Measurements from ENCODE around the gene TAS1R2.
"Not testable (repeated sequence)": the region's sequence is repeated elsewhere in the genome, so short reads cannot be mapped to it uniquely, and the experiment has no call there.

TAS1R2 gene

DNA sequence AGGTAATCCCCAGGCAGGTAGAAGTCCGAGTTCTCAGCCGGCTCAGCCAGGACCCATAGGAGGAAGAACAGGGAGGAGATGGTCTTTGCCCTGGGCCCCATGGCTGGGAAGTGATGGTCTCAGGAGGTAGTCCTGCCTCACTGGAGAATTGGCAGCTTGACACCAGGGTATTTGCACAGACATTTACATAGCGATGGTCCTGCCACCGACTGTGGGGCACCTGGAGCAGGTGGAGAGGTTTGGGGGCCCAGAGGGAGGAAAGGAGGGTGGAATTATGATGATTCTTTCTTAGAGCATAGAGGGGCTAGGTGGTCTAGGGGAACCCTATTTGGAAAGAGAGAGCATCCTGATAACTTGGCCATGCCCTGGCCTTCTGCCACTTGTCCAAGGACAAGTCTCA, at the start of gene TAS1R2:
TAS1R2 (minus strand) TSS at position 101 of the 400 bp plus-strand sequence; CDS start at position 101, 0 bp downstream.
- no peak for DNase-seq

DNA sequence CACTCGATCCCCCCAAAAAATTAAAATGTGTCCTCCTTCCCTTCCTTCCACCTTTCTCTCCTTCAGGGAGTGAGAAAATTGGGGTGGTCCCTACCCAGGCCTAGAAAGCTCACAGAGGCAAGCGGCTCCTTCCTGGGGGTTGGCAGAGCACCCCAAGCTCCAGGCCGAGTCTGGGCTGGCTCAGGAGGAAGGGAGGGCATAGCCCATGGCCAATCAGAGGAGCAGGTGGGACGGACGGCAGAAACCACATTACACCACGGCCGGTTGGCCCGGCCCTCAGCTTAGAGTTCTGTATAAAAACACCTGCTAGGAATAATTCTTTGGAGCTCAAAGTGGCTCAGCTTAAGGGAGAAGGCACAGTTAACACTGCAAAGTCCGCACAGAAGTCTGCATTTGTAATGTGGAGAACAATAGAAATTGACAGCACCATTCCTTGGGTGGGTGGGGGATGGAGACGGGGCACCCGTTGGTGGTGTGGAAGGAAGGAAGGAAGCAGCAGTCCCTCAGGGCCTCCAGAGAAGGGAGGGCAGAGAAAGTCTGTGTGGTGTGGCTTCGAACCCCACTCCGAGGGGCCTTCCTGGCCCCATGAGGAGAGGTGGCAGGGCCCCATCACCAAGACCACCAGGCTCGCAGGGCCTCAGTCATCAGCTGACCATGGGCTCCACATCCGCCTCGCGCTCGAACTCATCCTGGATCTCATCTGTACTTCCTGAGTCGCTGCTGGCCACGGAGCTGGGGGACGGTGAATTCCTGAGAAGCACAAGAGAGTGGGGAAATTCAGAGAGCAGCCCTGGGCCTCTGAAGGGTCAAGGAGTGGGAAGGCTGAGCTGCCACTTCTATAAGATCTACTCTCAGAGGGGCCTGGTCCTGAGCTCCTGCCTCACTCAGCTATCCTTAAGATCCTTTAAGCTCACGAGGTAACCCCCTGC, 48.7 kb upstream of the TAS1R2 start:
- no peak for DNase-seq

DNA sequence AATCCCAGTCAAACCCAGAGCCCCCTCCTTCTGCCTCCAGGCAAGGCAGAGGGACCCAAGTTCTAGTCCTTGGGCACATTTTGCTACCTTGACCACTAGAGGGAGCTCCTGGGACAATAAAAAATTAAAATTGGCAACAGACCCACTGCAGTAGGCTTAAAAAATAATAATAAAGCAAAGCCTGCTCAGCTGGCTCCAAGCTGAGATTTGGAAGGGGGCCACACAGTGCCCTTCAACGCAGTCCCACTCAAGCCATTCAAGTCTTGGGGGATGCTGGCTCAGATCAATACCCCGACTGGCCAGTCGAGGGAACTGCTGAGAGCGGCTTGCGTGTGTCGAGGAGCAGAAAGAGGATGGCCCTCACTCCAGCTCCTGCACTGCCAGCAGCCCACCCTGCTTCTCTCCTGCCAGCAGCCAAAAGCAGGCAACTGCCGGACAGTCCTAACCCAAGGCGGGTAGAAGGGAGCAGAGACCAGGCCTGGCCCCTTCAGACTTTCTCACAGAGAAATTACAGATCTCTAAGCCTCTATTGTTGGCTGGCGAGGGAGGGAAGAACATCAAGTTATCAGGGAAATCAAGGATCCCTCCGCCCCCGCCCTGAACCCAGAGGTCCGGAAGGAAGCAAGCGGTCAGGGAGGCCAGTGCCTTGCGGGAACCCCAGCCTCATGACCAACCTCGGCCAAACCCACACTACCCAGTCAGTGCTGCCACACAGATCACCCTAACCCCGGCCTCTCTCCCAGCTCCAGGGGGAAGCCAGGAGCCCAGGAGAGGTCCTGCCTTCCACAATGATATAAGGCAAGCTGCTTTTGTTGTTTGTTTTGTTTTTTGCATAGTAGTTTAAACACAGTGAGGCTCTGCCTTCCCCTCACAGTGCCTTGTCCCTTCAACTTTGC, 47.8 kb upstream of the TAS1R2 start:
- no peak for DNase-seq

DNA sequence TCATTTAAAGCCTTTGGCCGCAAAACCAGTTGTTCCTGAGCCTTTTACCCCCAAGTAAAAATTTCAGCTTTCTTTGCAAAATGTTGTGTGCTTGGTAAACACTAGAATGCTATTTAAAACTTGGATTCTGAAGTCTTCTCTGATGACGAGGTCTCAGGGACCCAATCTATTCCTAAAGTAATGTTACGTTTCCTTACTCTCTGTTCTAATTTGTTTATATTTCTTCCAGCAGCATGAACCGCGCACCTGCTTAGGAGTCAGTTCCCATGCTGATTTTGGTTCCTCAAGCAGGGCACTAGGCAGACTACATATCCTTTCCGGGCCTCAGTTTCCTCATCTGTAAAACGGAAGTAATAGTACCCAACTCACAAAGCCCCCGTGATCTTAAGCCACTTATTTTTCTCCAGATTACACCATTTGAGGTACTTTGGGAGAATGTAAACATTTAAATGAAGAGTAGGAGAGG, 43.9 kb upstream of the TAS1R2 start:
- no peak for DNase-seq

DNA sequence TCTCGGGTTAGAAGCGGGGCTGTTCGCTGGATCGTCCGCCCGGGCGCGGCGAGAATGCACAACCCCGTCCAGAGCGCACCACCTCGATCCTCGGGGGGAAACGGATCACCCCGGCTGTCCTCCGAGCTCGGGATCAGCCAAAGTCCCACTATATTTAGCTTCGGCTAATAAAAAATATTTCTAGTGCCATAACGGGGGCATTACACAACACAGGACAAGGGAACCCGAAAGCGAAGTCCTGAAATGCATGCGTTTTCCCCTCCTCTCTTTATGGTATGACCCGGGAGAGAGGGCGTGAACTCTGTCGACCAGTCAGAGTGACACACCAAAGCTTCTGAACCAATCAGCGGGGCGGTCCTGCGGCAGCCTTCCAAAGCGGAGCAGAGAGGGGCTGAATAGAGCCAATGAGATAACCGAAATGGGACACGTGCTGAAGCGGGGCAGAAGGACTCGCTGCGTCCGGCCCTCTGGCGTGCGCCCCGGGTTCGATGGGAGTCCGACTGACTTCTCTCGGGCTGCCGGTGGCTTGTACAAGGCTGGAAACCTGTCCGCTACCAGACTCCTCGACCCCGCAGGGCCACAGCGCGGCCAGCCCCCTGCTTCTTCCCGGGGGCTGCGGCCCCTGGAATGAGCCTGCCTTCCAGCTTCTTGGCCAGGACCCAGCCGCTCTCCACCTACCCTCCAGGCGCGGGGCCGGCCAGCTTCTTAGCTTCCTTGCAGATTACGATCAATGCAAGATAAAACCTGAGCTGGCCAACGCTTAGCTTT, 43.2 kb upstream of the TAS1R2 start, which contains the start of gene ALDH4A1:
ALDH4A1 (minus strand) TSS at position 33 of the 768 bp plus-strand sequence; CDS start at position 1, 32 bp downstream.
- DNase-seq, result peak; percentile 87

DNA sequence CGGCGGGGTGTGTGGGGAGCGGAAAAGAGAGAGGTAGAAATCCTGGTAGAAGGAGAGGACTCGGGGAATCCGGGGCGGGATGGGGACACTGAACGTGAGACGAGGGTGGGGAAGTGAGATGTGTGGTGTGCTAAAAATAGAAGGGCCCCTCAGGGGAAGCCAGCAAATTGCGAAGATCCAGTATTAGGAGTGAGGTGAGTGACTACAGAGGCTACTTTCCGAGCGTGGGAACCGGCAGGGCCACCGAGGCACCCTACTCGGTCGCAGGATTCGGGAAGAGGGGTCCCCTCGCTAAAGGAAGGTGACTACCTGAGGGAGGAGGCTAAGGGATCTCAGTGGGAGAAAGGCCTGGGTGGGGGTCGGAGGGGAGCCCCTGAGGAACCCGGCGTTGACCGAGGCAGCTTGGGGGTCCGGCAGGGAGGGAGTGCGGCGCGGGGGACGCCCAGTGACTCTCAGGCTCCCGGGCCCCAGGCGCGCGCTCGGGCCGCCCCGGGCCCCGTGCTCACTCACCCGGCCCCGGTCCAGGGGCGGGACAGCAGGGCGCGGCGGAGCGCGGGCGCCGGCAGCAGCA, 42.6 kb upstream of the TAS1R2 start:
- DNase-seq, result no peak

DNA sequence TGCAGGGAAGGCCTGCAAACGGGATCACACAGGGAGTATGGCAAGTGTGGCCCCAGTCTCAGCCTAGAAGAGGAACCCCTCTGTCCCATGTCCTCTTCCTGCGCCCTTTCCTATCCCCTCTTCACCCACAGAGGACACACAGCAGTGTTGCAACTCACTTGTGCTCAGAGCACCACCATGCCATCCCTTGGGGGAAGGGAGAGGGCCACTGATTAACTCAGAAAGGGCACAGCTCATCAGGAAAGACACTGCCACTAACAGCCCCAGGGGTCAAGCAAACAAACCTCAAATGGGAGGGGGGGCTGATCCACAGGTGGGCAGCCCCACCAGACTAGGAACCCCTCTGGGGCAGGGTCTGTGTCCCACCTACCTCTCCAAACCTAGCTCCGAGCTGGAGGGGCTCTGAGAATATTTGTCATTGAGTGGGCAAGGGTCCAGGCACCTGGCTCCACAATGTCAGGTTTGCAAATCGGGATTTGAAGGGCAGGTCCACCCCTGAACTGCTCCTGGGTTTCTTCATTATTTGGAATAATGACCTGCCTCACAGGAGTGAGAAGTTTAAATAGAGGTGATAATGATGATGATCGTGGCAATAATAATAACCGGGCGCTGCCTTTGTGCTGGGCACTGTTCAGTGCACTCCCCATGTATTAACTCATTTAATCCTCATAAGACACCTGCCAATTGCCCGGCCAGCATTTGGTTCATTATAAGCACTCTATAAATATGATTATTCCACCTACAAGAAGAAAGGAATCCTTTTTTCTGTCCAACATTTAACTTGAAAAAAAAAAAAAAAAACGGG, 41.9 kb upstream of the TAS1R2 start:
- DNase-seq, result no peak

DNA sequence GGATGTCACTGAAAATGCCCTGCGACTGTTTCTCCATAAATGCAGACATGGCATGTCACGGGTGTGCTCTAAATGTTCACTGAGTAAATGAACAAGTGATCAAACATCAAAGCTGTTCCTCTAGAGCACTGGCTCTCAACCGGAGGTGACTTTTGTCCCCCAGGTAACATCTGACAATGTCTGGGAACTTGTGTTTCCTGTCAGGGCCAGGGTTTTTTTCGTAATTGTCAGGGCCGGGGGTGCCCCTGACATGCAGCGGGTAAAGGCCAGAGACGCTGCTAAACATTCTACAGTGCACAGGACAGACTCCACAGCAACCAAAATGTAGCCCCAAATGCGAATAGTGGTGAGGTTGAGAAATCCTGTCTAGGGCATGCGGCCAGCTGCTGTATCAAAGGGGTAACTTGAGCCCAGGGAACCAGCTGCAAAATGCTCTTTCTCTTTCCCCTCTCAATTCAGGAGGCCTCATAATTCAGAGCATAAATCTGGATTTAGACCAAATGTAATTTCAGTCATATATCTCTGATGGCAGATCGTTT, 40.9 kb upstream of the TAS1R2 start:
- no peak for DNase-seq

DNA sequence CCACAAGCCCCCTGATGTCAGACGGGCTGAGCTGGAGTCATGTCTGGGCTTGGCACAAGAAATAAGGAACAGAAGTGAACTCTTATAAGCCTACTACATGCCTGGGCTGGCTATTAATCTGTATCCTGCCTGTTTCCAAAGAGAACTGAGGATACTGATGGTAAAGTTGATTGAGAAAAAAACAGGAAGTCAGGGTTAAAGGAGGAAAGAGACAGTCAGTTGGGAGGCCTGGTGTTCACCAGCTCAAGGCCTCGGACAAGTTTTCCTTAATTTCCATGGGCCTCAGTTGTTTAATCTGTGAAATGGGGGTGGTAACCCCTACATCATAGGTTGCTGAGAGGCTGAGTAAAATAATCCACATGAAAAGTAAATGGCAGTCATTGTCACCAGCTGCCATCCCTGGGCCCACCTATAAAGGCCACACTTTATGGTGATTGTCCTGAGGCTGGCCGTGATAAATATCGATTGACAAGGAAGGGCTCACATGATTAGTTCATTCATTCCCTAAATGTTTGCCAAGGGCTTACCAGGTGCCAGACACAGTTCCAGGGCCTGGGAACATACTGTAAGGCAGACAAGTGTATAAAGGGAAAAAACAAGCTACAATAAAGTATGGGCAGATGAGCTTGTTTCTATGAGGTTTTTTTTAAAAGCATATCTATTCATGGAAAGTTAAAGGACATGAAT, 40.0 kb upstream of the TAS1R2 start:
- DNase-seq, result no peak

DNA sequence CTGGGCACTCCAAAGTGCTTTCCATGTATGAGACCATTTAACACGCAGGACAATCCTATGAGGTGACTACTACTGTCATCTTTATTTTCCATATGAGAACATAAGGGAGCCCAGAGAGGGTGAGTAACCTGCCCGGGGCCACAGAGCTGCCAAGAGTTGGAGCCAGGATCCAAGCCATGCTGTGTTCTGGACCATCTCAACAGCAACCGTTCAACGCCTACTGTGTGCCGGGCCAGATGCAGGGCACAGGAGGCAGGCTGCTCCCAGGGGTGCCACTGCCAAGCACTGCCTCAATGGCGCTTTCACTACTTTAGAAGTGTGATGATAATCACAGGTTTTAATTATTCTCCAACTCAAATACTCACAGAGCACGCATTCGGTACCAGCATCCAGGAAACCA, 39.1 kb upstream of the TAS1R2 start:
- no peak for DNase-seq

DNA sequence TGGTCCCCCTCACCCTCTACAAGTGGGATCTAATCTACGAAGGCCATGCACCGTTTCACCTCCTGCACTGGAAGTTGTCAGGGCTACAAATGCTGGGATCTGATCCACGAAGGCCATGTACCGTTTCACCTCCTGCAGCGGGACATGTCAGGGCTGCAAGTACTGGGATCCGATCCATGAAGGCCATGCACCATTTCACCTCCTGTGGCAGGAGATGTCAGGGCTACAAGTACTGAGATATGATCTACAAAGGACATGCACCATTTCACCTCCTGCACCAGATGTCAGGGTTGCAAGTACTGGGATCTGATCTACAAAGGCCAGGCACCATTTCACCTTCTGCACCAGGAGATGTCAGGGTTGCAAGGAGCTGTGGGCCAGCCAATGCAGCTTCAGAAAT, 35.9 kb upstream of the TAS1R2 start:
- DNase-seq, result peak; percentile 22

DNA sequence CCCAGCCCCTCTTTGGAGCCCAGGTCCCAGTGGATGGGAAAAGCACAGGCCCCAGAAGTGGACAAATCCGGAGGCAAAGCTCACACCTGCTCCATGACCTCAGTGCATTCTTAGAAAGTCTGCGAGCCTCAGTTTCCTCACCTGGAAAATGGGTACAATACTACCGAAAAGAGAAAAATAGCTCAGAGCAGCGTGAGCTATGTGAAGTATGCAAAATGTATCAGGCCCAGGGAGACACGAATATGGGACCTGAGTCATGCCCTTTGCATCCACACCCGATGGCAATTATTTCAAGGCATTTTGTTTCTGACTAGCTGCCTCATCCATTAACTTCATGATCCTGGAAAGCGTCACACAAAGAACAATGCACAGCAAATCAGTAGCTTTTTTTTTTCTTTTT, 33.7 kb upstream of the TAS1R2 start:
- DNase-seq, result no peak

DNA sequence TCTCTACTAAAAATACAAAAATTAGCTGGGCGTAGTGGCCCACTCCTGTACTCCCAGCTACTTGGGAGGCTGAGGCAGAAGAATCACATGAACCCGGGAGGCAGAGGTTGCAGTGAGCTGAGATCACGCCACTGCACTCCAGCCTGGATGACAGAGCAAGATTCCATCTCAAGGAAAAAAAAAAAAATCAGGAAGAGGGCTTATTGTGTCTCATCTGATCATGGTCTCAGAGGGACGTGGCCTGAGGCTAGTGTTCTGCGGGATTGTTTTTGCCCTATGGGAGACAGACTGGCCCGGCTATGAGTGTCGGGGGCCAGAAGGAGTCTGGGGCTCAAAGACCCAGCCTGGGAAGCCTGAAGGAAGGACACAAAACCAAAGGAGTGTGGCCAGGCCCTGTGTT, 32.4 kb upstream of the TAS1R2 start:
- not testable (repeated sequence) for DNase-seq

DNA sequence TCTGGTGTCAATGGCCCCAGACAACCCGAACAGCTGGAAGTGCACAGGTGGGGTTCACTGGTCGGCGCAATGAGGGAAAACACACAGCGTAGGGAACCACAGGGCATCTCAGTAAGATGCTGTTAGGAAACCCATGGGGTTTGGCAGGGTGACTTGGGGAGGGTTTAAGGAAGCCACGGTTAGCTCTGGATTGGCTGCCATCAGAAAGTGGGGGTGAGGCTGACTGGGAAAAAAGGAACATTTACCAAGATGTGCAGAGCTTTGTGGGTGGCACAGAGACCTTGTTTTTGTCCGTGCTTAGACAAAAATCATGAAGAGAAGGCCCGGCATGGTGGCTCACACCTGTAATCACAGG, 31.9 kb upstream of the TAS1R2 start:
- DNase-seq, result no peak

DNA sequence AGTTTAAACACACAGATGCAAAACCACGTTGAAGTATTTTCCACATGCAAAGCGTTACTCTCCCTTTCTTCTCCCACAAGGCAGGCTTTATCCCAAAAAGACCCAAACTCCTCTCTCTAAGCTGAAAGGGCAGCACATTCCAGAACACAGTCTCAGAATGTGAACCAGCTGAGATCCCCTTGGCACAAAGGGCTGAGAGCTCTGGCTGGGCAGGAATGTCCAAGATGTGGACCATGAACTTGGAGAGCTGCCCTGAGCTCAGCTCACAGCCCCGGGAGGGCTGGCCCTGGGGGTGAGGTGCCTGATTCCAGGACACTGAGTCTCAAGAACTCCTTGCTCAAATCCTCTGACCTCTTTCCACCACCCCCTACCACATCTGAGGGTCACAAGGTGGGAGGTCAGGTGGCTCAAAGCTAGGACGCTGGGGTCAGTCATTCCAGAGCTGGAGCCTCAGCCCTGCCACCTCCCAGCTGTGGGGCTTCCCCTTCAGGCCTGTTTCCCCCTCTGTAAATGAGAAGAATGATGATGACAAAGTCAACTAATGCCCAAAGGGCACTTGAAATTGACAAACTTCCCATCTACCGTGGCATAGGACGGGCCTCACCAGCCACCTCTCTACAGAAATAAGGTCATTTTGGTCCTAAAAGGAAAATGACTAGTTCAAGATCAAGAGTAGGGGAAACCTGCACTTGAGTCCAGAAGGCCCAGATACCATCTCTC, 31.4 kb upstream of the TAS1R2 start:
- no peak for DNase-seq

DNA sequence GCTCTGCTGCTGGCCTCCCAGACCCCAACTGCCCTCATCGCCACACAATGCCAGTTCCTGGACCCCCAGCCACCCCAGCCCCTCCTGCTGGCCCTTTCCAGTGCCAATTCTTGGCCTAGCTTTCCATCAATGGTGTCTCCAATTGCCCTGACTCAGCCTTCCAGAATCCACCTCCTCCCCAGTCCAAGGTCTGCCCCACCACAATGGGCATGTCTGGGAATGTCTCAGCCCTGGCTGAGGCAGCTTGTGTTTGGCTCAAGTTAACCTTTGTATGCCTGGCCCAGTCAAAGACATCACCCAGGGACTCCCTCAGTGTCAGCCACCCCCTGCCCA, 26.5 kb upstream of the TAS1R2 start:
- DNase-seq, result no peak

DNA sequence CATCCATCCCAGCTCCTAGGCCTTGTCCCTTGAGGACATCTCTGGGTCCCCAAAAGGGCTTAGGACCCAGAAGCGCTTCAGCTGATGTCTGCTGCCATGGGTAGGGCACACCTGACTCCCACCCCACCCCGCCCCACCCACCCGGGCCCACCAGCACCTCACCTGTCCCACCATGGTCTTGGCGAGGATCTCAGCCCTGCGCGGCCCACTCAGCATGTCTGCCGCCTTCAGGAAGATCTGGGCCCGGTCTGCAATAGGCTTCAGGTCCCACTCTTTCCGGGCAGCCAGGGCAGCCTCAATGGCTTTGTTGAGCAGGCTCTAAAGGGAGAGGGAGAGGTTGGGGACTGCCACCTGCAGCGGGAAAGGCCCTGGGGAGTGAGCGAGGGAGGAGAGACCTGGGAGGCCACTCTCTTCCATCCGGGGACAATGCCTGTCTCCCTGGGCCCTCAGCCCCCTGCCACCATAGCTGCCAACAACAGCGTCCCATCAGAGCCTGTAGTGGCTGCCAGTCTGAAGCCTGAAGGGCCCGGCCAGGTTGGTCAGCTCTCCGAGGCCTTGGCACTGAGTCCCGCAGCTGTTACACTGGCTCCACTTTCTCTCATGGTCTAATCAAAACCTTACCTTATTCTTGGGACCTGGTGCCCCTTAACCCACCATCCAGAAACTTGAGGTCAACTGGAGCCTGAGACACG, 26.0 kb upstream of the TAS1R2 start:
- DNase-seq, result no peak

DNA sequence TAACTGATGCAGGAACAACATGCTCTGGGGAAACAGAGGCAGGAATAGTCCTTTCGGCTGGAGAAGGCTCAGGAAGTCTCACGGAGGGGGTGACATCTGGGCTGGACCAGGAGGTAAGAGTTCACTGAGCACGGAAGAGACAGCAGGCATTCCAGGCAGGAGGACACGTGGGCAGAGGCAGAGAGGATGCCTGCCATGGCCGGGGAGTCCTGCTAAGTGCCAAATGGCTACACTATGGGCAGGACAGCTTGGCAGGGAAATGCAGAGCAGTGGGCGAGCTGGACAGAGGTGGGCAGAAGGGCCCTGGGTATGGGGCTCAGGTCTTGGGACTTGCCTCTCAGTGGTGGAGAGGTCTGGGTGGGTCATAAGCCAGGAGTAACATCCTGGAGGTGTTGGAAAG, 25.3 kb upstream of the TAS1R2 start:
- DNase-seq, result no peak

DNA sequence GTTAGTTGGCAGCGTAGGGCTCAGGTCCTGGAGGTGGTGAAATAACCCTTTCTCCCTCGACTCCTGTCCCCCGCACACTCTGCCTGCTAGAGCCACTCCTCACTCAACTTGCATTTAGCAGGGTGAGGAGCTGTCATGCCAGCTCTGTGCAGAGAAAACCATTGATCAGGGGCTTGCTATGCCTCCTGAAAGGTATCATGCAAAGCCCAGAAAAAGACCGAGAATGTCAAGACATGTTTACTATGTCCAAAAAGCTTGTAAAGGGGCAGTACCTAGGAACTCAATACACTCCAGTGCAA, 24.9 kb upstream of the TAS1R2 start:
- no peak for DNase-seq

All from NCI-H187 treated with DMSO at 0.1 percent for 48 hours (cell line).